Omental fat pad (tissue), 4 donors: ENCODE results near the gene MEOX2. TPM values are rescaled to one million over a fixed set of nuclear protein-coding genes. Genes with fewer than 3 reads are reported as not detected.

Experiments
- ATAC-seq: fragments of 150-250 bp; one replicate; pipeline ENCODE4 v1.9.1; 2016; ENCODE audit warnings: mild to moderate bottlenecking, moderate library complexity; ENCODE audit not compliant: low FRiP score
- DNase-seq: peaks from one replicate; pipeline ENCODE4 v3.0.0-alpha.2; 2019; ENCODE audit warnings: low spot score
- total RNA-seq, 4 donors: library from RNA; depleted of rRNA; stranded (reverse); fragments of >200 nt; gene quantifications; one replicate each; pipeline ENCODE4 v1.1.0, GENCODE V29; 2016
- TF ChIP-seq, protein P1 (sequence below), 3 donors: fragments of 450-650 bp; IDR thresholded peaks; one replicate each; pipeline ENCODE4 v1.5.1; 2016 to 2017; ENCODE audit warnings: antibody characterized with exemption in 3 of 3, mild to moderate bottlenecking in 3 of 3, moderate library complexity in 2 of 3

The MEOX2 gene
- total RNA-seq, 4 donors from 2014 or later = 3.2 to 96.9 (median 30.0) TPM

DNA sequence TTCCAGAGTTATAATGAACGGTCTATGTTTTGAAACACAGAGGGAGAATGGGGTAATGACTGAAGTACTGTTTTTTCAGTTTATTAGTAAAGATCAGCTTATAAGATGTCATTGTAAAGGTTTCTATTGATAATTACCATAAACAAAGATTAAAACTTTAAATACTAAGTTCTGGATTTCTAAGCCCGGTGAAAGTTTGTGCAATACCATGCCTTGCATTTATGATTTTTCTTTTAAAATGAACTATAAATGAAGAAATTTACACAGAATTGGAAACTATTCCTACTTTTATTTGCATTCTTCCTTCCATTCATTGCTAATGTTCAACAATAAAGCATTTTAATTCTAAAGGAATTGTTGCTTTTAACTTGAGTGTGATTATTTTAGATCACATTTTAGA lies 4.9 kb downstream of the MEOX2 start:
- no peak for DNase-seq

DNA sequence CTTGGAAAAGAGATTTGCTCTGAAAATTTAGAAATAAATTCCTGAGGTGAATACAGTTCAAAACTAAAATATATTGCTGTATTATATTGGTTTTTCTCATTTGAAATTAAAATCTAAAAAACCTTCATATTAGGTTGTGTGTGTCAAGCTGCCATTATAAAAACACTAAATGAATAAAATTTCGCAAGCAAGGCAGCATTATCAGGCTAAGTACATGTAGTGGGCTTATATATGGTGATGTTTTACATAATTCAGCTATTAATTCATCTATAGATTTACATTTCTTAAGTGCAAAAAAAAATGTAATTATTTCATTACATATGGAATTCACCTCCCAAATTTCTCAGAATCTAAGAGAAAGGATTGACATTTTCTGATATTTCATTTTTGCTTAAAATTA lies 5.3 kb downstream of the MEOX2 start:
- ATAC-seq (no peak), DNase-seq (no peak)
- TF ChIP-seq, protein P1, sequence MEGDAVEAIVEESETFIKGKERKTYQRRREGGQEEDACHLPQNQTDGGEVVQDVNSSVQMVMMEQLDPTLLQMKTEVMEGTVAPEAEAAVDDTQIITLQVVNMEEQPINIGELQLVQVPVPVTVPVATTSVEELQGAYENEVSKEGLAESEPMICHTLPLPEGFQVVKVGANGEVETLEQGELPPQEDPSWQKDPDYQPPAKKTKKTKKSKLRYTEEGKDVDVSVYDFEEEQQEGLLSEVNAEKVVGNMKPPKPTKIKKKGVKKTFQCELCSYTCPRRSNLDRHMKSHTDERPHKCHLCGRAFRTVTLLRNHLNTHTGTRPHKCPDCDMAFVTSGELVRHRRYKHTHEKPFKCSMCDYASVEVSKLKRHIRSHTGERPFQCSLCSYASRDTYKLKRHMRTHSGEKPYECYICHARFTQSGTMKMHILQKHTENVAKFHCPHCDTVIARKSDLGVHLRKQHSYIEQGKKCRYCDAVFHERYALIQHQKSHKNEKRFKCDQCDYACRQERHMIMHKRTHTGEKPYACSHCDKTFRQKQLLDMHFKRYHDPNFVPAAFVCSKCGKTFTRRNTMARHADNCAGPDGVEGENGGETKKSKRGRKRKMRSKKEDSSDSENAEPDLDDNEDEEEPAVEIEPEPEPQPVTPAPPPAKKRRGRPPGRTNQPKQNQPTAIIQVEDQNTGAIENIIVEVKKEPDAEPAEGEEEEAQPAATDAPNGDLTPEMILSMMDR (IDR thresholded peaks at IDR 0.05) = no peak

More for the DNA sequence above, 4.9 kb downstream of the MEOX2 start:
- TF ChIP-seq, protein P1 (IDR thresholded peaks at IDR 0.05) = no peak
- ATAC-seq = no peak

DNA sequence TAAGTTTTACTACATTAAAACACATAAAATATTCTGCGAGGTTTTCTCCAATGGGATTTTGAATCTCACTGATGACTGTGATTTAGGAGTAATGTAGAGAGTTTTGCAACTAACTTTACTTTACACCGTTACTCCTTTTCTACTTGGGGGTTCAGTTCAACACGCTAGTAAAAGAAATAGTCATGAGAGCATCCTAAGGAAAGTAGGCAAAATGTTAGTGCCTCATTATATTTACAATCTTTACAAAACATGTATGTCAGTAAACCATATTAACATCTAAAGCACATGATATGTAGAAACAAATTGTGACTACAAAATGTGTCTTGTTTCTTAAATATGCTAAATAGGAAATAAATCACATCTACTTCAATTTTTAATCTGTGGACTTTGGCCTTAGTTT lies 6.0 kb downstream of the MEOX2 start:
- TF ChIP-seq, protein P1 (IDR thresholded peaks at IDR 0.05) = no peak
- no peak for DNase-seq
- ATAC-seq = no peak

DNA sequence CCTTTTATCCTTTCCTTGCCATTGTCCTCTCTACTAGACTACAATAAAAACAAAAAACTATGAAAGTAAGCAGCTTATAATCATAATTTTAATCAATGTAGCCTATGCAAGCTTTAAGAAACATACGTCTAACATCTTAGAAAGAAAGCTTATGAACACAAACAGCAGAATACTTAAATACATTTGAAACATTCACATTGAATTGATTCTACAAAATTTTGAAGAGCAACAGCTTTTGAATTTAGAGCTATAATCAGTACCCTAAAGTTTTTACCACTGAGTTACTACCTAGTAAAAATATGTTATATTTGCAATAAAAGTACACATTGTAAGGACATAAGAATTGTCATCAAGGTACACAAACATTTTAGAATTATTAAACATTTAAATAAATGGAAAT lies 7.2 kb downstream of the MEOX2 start:
- TF ChIP-seq, protein P1 (IDR thresholded peaks at IDR 0.05) = no peak
- no peak for ATAC-seq
- no peak for DNase-seq

DNA sequence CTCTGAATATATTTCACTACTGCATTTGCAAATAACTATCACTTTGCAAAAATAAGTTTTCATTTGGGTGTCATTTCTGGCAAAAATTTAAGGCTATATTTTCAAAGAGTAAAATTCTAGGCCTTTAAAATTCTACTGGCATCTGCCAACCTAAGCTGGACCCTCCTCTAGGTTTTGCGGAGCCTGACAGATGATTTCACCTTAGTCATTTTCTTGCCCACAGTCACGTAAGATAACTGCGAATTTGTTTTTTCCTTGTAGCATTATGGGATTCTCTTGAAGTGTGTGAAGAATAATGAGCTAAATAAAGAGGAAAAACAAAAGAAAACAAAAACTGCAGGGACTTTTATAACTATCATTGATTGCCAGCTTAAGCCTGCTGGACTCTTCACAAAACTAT lies 7.8 kb downstream of the MEOX2 start:
- DNase-seq (no peak), ATAC-seq (no peak)
- TF ChIP-seq, protein P1 (IDR thresholded peaks at IDR 0.05) = no peak

DNA sequence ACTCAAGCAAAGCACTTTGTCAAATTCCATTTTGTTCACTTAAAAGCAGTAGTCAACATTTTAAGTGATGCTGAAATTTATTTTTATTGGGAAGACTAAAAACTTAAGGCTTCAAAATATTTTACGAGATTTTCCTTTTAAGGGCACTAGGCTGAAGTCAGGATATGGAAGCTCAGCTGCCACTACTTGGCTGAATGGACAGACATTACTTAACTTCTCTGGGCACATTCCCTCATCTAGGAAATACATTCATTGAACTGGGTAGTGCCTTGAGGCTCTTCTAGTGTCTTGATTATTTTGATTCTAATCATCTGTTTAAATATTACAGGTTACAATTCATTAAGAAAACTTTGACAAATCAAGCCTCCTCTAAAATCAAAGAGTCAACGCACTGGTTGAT lies 11.1 kb downstream of the MEOX2 start:
- TF ChIP-seq, protein P1 (IDR thresholded peaks at IDR 0.05) = no peak
- ATAC-seq (no peak), DNase-seq (no peak)

DNA sequence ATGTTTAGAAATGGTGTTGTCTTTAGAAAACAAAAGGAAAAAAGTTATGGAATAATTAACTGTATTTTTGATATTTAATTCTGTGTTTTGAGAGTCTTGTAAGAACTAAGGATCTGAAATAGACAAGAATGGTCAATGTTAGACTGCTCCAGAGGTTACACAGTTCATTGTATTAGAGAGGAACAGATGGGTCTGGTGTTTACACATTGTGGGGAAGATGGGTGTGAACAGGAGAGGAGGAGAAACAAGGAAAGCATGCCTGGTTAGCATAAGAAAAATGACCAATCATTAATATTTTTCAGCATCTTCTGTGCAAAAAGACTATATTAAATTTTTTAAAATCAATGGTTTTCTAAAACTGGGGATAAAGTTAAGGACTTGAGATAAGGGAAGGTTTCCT lies 11.9 kb downstream of the MEOX2 start:
- TF ChIP-seq, protein P1 (IDR thresholded peaks at IDR 0.05) = no peak
- no peak for ATAC-seq
- no peak for DNase-seq
